OCI-LY1 (cell line): ENCODE results near the gene CRAMP1.
"Not testable (repeated sequence)": the region's sequence is repeated elsewhere in the genome, so short reads cannot be mapped to it uniquely, and the experiment has no call there.

Experiments used
- H2AFZ ChIP-seq: fragments of 200-600 bp; sonication (generic), shearing (Covaris generic); 2 replicates; pipeline ENCODE4 v1.6.0; 2014; ENCODE audit warnings: antibody characterized with exemption, mild to moderate bottlenecking, low read length
- H3F3A ChIP-seq: fragments of 200-600 bp; sonication (generic), shearing (Covaris generic); 2 replicates; pipeline ENCODE4 v1.6.0; 2014; ENCODE audit warnings: mild to moderate bottlenecking, antibody characterized with exemption, low read length, moderate library complexity; ENCODE audit not compliant: insufficient read depth
- H3K27ac ChIP-seq: fragments of 200-600 bp; sonication (generic); 2 replicates; pipeline ENCODE4 v1.5.1; 2014; ENCODE audit warnings: low read length, mixed run types, mild to moderate bottlenecking, low read depth; ENCODE audit not compliant: poor library complexity, severe bottlenecking
- H3K27me3 ChIP-seq: fragments of 200-600 bp; sonication (generic); 2 replicates; pipeline ENCODE4 v1.6.0; 2014; ENCODE audit warnings: antibody characterized with exemption, mild to moderate bottlenecking, low read length, moderate library complexity; ENCODE audit not compliant: insufficient read depth
- H3K36me3 ChIP-seq: fragments of 200-600 bp; sonication (generic); 2 replicates; pipeline ENCODE4 v1.6.1; 2014; ENCODE audit warnings: mild to moderate bottlenecking, antibody characterized with exemption, low read length, moderate library complexity, mixed read lengths; ENCODE audit not compliant: insufficient read depth
- H3K4me1 ChIP-seq: fragments of 200-600 bp; sonication (generic); 2 replicates; pipeline ENCODE4 v1.5.1; 2014; ENCODE audit warnings: mild to moderate bottlenecking, low read length, moderate library complexity; ENCODE audit not compliant: insufficient read depth, severe bottlenecking
- H3K4me2 ChIP-seq: fragments of 200-600 bp; sonication (generic), shearing (Covaris generic); 2 replicates; pipeline ENCODE4 v1.6.1; 2014; ENCODE audit warnings: low read length
- H3K4me3 ChIP-seq: fragments of 200-600 bp; sonication (generic); 2 replicates; pipeline ENCODE4 v1.5.1; 2014; ENCODE audit warnings: low read length, low read depth, mild to moderate bottlenecking, mixed read lengths; ENCODE audit not compliant: poor library complexity, severe bottlenecking
- H3K79me2 ChIP-seq: fragments of 200-600 bp; shearing (Covaris generic); 2 replicates; pipeline ENCODE4 v1.6.1; 2016; ENCODE audit warnings: mixed run types, low read length, mixed read lengths; ENCODE audit not compliant: insufficient read depth
- H3K9ac ChIP-seq: fragments of 200-600 bp; sonication (generic), shearing (Covaris generic); 2 replicates; pipeline ENCODE4 v1.6.1; 2014; ENCODE audit warnings: mild to moderate bottlenecking, low read length, mixed read lengths
- H3K9me2 ChIP-seq: fragments of 200-600 bp; sonication (generic), shearing (Covaris generic); 2 replicates; pipeline ENCODE4 v1.6.1; 2014; ENCODE audit warnings: low read depth, mild to moderate bottlenecking, low read length, mixed read lengths
- H3K9me3 ChIP-seq: fragments of 200-600 bp; shearing (Covaris generic); 2 replicates; pipeline ENCODE4 v1.6.1; 2014; ENCODE audit warnings: low read length, mixed read lengths
- H4K20me1 ChIP-seq: fragments of 200-600 bp; sonication (generic), shearing (Covaris generic); 2 replicates; pipeline ENCODE4 v1.6.0; 2016; ENCODE audit warnings: mild to moderate bottlenecking, low read length; ENCODE audit not compliant: insufficient read depth
- EZH2 ChIP-seq: fragments of 200-600 bp; sonication (generic), shearing (Covaris generic); IDR thresholded peaks from 2 replicates; pipeline ENCODE4 v1.8.0; 2017; ENCODE audit warnings: borderline replicate concordance, mixed run types, mild to moderate bottlenecking, antibody characterized with exemption, low read length, moderate library complexity, mixed read lengths
- TF ChIP-seq, protein P1 (sequence below): fragments of 200-600 bp; sonication (generic), shearing (Covaris generic); IDR thresholded peaks from 2 replicates; pipeline ENCODE4 v1.5.1; 2017; ENCODE audit warnings: mild to moderate bottlenecking, antibody characterized with exemption, low read length, moderate library complexity, mixed read lengths

Gene CRAMP1

DNA sequence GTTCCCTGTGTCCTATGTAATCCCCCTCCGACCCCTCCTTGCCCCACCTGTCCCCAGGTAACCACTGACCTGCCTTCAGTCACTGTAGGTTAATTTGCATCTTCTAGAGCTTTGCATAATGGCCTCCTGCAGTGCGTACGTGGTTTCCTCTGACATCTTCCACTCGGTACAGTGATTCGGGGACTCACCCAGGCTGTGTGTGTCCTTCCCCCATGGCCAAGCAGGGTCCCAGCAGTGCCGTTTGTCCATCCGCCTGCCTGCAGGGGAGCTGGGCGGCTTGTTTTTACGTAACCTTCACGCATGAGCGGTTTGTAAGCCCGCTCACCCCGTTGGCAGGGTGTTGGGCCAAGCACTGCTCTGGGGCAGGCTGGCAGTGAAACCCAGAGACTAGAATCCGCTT, 101.8 kb downstream of the CRAMP1 start:
- Histone ChIP-seq H3F3A (0 out of 2 replicates have a peak, but pooled peaks cover 8% of the 10 kb centered on the region), H3K36me3 (peaks cover 14% of the 10 kb centered on the region; the same call in 1 of the 2 replicates), H3K9ac (peak overlapping the region; percentile 69), H3K9me2 (no peaks in the 10 kb centered on the region), H4K20me1 (no peaks in the 10 kb centered on the region), H2AFZ (no peak overlapping the region), H3K27ac (peak overlapping the region; percentile 96), H3K79me2 (peaks cover 37% of the 10 kb centered on the region), H3K4me1 (peaks cover 78% of the 10 kb centered on the region), H3K4me2 (peak overlapping the region; percentile 72), H3K9me3 (no peaks in the 10 kb centered on the region), H3K27me3 (no peaks in the 10 kb centered on the region), H3K4me3 (peak overlapping the region; percentile 47)
- TF ChIP-seq, protein P1, sequence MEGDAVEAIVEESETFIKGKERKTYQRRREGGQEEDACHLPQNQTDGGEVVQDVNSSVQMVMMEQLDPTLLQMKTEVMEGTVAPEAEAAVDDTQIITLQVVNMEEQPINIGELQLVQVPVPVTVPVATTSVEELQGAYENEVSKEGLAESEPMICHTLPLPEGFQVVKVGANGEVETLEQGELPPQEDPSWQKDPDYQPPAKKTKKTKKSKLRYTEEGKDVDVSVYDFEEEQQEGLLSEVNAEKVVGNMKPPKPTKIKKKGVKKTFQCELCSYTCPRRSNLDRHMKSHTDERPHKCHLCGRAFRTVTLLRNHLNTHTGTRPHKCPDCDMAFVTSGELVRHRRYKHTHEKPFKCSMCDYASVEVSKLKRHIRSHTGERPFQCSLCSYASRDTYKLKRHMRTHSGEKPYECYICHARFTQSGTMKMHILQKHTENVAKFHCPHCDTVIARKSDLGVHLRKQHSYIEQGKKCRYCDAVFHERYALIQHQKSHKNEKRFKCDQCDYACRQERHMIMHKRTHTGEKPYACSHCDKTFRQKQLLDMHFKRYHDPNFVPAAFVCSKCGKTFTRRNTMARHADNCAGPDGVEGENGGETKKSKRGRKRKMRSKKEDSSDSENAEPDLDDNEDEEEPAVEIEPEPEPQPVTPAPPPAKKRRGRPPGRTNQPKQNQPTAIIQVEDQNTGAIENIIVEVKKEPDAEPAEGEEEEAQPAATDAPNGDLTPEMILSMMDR = no peak
- no peak for TF ChIP-seq EZH2

DNA sequence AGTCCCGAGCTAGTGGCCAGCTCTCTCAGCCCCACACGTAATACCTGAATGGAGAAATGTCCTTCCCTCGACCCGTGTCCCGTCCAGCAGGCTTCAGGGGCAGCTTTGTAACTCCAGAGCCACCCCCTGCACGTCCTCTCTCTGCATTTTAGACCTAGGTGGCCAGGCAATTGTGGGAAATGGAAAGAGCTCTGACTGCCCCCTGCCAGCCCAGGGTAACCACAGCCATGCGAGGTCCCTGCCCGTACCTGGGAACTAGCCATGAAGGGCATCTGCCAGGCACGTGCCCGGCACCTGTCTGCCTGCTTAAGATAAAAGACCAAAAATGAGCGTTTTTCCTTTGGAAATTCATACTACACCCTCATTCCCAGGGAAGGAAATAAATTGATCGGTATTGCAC, 103.1 kb downstream of the CRAMP1 start:
- no peaks in the 10 kb centered on the region for H3K27me3 ChIP-seq
- peaks cover 78% of the 10 kb centered on the region for H3K4me1 ChIP-seq
- no peak for TF ChIP-seq EZH2
- TF ChIP-seq, protein P1 = no peak
- H2AFZ ChIP-seq = no peak overlapping the region
- H3F3A ChIP-seq = 0 out of 2 replicates have a peak, but pooled peaks cover 8% of the 10 kb centered on the region
- no peak overlapping the region for H3K4me3 ChIP-seq
- peaks cover 27% of the 10 kb centered on the region for H3K79me2 ChIP-seq
- H3K36me3 ChIP-seq = peaks cover 11% of the 10 kb centered on the region; the same call in 1 of the 2 replicates
- H4K20me1 ChIP-seq = no peaks in the 10 kb centered on the region
- peak overlapping the region; percentile 96 for H3K27ac ChIP-seq
- no peak overlapping the region for H3K9ac ChIP-seq
- no peaks in the 10 kb centered on the region for H3K9me3 ChIP-seq
- H3K9me2 ChIP-seq = no peaks in the 10 kb centered on the region
- H3K4me2 ChIP-seq = no peak overlapping the region; the same call in 1 of the 2 replicates

DNA sequence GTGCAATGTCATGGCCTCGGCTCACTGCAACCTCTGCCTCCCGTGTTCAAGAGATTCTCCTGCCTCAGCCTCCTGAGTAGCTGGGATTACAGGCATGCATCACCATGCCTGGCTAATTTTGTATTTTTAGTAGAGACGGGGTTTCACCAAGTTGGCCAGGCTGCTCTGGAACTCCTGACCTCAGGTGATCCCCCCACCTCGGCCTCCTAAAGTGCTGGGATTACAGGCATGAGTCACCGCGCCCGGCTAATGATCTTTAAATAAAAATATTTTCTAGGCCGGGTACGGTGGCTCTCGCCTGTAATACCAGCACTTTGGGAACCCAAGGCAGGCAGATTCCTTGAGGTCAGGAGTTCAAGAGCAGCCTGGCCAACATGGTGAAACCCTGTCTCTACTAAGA, 106.1 kb downstream of the CRAMP1 start:
- Histone ChIP-seq H3K79me2 (peaks cover 19% of the 10 kb centered on the region), H3K27ac (peak overlapping the region; percentile 76), H3K36me3 (peaks cover 11% of the 10 kb centered on the region; the same call in 1 of the 2 replicates), H3K4me1 (peaks cover 65% of the 10 kb centered on the region)
- H3K27me3 ChIP-seq, H2AFZ ChIP-seq, H3K9ac ChIP-seq, H3K9me3 ChIP-seq, H3K9me2 ChIP-seq, H3K4me3 ChIP-seq, H3F3A ChIP-seq, H3K4me2 ChIP-seq, H4K20me1 ChIP-seq: not testable (repeated sequence)

DNA sequence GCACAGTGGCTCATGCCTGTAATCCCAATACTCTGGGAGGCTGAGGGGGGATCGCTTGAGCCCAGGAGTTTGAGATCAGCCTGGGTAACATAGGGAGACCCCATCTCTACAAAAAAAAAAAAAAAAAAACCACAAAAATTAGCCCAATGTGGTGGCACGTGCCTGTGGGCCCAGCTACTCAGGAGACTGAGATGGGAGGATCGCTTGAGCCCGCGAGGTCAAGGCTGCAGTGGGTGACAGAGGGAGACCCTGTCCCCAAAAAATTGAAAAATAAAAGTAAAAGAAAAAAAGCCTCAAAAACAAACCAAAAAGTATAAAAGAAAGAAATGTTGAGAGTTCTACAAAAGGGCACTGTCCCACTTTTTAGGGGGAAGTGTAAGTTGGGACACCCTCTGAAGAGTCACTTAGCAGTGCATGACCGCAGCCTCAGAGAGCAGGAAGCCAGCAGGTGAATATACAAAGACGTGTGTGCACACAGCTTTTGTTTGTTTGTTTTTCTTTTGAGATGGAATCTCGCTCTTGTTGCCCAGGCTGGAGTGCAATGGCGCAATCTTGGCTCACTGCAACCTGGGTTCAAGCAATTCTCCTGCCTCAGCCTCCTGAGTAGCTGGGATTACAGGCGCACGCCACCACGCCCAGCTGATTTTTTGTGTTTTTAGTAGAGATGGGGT, 107.5 kb downstream of the CRAMP1 start:
- not testable (repeated sequence) for H3K4me3 ChIP-seq, H3K9ac ChIP-seq

More for the DNA sequence above, 107.5 kb downstream of the CRAMP1 start:
- H3K27ac ChIP-seq = peak overlapping the region; percentile 76
- not testable (repeated sequence) for H4K20me1 ChIP-seq, H3F3A ChIP-seq, H3K9me2 ChIP-seq, H3K4me2 ChIP-seq, H3K27me3 ChIP-seq, H2AFZ ChIP-seq, H3K9me3 ChIP-seq
- H3K79me2 ChIP-seq = peaks cover 21% of the 10 kb centered on the region
- H3K36me3 ChIP-seq = peaks cover 20% of the 10 kb centered on the region; the same call in 1 of the 2 replicates
- peaks cover 57% of the 10 kb centered on the region for H3K4me1 ChIP-seq
